Keratinocyte (primary cell): ENCODE results near the gene RGS18.

Experiments used
- EZH2 ChIP-seq: IDR thresholded peaks from one replicate; pipeline ENCODE4 v1.6.1; 2012; ENCODE audit warnings: inconsistent platforms, mild to moderate bottlenecking, low read length, moderate library complexity
- TF ChIP-seq, protein P1 (sequence below), 3 experiments: IDR thresholded peaks in 1 of 3; conservative IDR thresholded peaks in 1 of 3; optimal IDR thresholded peaks in 1 of 3; 2 replicates in 2 of 3; 3 replicates in 1 of 3; pipeline versions ENCODE3 to v1.5.1; 2011; ENCODE audit warnings: low read length in 3 of 3, mild to moderate bottlenecking in 3 of 3, moderate library complexity in 2 of 3, control low read depth in 1 of 3, inconsistent platforms in 1 of 3; ENCODE audit not compliant: insufficient read depth in 2 of 3; ENCODE audit errors: extremely low read depth in 1 of 3

DNA sequence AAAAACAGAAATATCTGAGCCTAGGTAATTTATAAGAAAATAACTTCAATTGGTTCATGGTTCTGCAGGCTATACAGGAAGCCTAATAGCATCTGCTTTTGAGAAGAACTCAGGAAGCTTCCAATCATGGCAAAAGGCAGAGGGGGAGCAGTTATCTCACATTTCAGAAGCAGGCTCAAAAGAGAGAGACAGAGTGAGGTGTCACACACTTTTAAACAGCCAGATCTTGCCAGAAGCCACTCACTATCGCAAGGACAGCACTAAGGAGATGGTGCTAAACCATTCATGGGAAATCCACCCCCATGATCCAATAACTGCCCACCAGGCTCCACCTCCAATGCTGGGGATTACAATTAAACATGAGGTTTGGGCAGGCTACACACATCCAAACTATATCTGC is 25.5 kb downstream of the RGS18 start:
- TF ChIP-seq, protein P1, sequence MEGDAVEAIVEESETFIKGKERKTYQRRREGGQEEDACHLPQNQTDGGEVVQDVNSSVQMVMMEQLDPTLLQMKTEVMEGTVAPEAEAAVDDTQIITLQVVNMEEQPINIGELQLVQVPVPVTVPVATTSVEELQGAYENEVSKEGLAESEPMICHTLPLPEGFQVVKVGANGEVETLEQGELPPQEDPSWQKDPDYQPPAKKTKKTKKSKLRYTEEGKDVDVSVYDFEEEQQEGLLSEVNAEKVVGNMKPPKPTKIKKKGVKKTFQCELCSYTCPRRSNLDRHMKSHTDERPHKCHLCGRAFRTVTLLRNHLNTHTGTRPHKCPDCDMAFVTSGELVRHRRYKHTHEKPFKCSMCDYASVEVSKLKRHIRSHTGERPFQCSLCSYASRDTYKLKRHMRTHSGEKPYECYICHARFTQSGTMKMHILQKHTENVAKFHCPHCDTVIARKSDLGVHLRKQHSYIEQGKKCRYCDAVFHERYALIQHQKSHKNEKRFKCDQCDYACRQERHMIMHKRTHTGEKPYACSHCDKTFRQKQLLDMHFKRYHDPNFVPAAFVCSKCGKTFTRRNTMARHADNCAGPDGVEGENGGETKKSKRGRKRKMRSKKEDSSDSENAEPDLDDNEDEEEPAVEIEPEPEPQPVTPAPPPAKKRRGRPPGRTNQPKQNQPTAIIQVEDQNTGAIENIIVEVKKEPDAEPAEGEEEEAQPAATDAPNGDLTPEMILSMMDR (optimal IDR thresholded peaks at IDR 0.05 in 1 of 3, IDR thresholded peaks at IDR 0.05 in 1 of 3, conservative IDR thresholded peaks at IDR 0.05 in 1 of 3; ENCODE audit: extremely low read depth in 1 of 3, insufficient read depth in 2 of 3, low read length in 3 of 3) = no peak
- TF ChIP-seq EZH2 = no peak
